NCI-H1092 (cell line): Measurements from ENCODE around the gene ARID2.

Experiments used
- DNase-seq: peaks from one replicate; lab custom pipeline; 2025; lab: John Stamatoyannopoulos, UW

Gene ARID2

GRCh38 chr12:45933504-45933903 lies 204.0 kb downstream of the ARID2 start:
- no peak for DNase-seq

DNA sequence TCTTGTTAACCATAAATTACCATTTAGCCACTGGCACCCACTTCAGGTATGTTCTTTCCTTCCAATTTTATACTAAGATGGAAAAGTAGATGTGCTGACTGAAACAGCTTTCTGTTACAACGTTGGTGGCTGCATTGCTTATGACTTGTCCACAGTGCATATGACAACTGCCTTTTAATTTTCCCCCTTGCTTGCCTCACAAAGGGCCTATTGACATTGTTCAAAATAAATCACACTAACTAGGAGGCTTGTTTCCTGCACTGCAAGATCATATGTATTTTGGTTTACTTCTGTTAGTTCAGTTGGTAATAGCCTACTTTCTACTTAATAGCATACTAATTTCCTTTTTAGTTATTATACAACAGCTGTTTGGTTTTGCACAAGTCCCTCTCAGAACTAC lies 205.4 kb downstream of the ARID2 start:
- DNase-seq, result no peak

GRCh38 chr12:45938566-45938965 lies 209.1 kb downstream of the ARID2 start:
- DNase-seq, result no peak

- no peak for DNase-seq
These were observed 210.3 kb downstream of the ARID2 start for GRCh38 chr12:45939759-45940158.

DNA sequence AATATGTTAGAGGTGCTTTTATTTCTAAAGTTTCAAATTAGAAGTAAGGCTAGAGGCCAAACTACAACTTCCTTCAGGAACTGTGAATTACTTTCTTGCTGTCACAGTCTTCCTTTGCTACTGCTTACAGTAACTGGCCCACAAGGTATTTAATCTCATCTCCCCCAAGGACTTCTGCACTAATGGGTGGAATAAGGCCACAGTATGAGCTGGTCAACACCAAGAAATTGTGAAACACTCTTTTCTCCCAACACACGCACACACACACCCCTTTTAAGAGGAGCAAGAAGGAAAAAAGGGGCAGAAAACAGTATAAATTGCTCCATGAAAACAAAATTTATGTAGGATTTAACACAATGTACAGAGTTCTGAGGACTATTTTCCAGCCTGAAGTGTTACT lies 215.3 kb downstream of the ARID2 start:
- no peak for DNase-seq

DNA sequence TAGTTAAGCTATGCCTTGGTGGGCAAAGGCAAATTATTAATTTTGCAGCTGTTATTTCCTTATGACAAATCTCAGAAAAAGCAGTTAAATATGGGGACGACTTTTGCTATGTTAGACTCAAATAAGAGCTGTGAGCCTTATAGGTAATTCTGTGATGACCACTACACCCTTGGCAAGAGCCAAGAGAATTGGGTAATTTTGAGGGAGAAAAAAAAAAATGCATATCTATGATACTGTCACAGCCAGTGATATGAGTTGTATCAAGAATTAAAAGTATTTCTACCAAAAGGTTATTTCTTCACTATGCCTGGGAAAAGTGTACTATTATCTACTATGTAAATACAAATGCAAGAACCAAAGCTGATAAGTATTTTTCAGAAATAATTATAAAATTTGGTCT lies 216.9 kb downstream of the ARID2 start:
- no peak for DNase-seq

DNA sequence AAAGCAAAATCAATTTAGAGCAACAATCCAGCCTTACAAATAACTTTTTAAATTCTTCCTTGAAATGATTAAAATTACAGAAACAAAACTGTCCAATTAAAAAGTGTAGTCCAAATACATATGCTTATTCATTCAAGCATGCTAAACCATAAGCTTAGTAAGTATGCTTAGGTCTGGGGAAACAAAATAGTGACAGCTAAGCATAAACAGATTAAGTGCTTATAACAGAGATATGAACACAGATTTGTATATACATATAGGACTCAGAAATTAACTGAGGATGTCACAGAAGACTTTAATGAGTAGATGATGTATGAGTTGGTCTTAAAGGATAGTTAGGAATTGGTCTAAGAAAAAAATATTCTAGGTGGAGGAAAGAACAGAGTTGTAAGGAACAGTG lies 219.0 kb downstream of the ARID2 start:
- DNase-seq, result no peak
